ENCODE data around the gene QDPR. TPM values are rescaled to one million over a fixed set of nuclear protein-coding genes. Genes with fewer than 3 reads are reported as not detected.

QDPR gene
- polyA plus RNA-seq, 1 donor (not counting 4 experiments of a cell fraction or from before 2014, with no cell fraction given) = 65.6 TPM

GRCh38 chr4:17477774-17478472, 34.0 kb downstream of the QDPR start:
- Histone ChIP-seq H2AFZ (ENCODE audit: control insufficient read depth, low read length) (no peak overlapping the region), H3K4me2 (ENCODE audit: control insufficient read depth, extremely low read depth, insufficient read depth, low read depth, low read length) (no peak overlapping the region), H4K20me1 (ENCODE audit: control insufficient read depth, extremely low read depth, insufficient read depth, low read length) (no peaks in the 10 kb centered on the region), H3K4me1 (ENCODE audit: control insufficient read depth, extremely low read depth, insufficient read depth, low read length) (no peaks in the 10 kb centered on the region), H3K27me3 (ENCODE audit: control insufficient read depth, extremely low read depth, insufficient read depth, low read length) (no peaks in the 10 kb centered on the region), H3K4me3 (ENCODE audit: control insufficient read depth in 2 of 3, extremely low read depth in 1 of 3, insufficient read depth in 2 of 3, low read depth in 1 of 3, low read length in 3 of 3) (no peak overlapping the region), H3K9me3 (ENCODE audit: control insufficient read depth, low read depth, low read length) (no peaks in the 10 kb centered on the region), H3K27ac (ENCODE audit: control insufficient read depth, insufficient read depth, low read length) (no peak overlapping the region), H3K9me1 (ENCODE audit: control insufficient read depth, extremely low read depth, insufficient read depth, low read length) (no peaks in the 10 kb centered on the region), H3K79me2 (ENCODE audit: control insufficient read depth, insufficient read depth, low read length) (no peaks in the 10 kb centered on the region), H3K9ac (ENCODE audit: control insufficient read depth, extremely low read depth, insufficient read depth, low read length) (no peak overlapping the region), H3K36me3 (ENCODE audit: control insufficient read depth in 2 of 2, extremely low read depth in 1 of 2, insufficient read depth in 2 of 2, low read length in 2 of 2) (no peaks in the 10 kb centered on the region)
- DNase-seq (ENCODE audit: low read depth, low spot score) (no peak), FAIRE-seq (no peak)
- TF ChIP-seq, protein P1, sequence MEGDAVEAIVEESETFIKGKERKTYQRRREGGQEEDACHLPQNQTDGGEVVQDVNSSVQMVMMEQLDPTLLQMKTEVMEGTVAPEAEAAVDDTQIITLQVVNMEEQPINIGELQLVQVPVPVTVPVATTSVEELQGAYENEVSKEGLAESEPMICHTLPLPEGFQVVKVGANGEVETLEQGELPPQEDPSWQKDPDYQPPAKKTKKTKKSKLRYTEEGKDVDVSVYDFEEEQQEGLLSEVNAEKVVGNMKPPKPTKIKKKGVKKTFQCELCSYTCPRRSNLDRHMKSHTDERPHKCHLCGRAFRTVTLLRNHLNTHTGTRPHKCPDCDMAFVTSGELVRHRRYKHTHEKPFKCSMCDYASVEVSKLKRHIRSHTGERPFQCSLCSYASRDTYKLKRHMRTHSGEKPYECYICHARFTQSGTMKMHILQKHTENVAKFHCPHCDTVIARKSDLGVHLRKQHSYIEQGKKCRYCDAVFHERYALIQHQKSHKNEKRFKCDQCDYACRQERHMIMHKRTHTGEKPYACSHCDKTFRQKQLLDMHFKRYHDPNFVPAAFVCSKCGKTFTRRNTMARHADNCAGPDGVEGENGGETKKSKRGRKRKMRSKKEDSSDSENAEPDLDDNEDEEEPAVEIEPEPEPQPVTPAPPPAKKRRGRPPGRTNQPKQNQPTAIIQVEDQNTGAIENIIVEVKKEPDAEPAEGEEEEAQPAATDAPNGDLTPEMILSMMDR (optimal IDR thresholded peaks at IDR 0.05 in 1 of 3, IDR thresholded peaks at IDR 0.05 in 1 of 3, conservative IDR thresholded peaks at IDR 0.05 in 1 of 3; ENCODE audit: extremely low read depth in 1 of 3, insufficient read depth in 2 of 3, low read length in 3 of 3) = no peak
- no peak for TF ChIP-seq EZH2 (IDR thresholded peaks at IDR 0.05; ENCODE audit: low read length)
- dilution Hi-C loops (cut with MboI; ENCODE audit: extremely low pct_ligation_motif_present, low sequenced_read_pairs) = no loop called here

- no peaks in the 10 kb centered on the region for H4K20me1 ChIP-seq (ENCODE audit: control insufficient read depth, extremely low read depth, insufficient read depth, low read length)
- H3K79me2 ChIP-seq (ENCODE audit: control insufficient read depth, insufficient read depth, low read length) = no peaks in the 10 kb centered on the region
- H3K9me3 ChIP-seq (ENCODE audit: control insufficient read depth, low read depth, low read length) = no peaks in the 10 kb centered on the region
- H3K27ac ChIP-seq (ENCODE audit: control insufficient read depth, insufficient read depth, low read length) = no peak overlapping the region
- H3K4me2 ChIP-seq (ENCODE audit: control insufficient read depth, extremely low read depth, insufficient read depth, low read depth, low read length) = no peak overlapping the region
- H3K27me3 ChIP-seq (ENCODE audit: control insufficient read depth, extremely low read depth, insufficient read depth, low read length) = no peaks in the 10 kb centered on the region
- FAIRE-seq = no peak
- no peak overlapping the region for H3K4me3 ChIP-seq (ENCODE audit: control insufficient read depth in 2 of 3, extremely low read depth in 1 of 3, insufficient read depth in 2 of 3, low read depth in 1 of 3, low read length in 3 of 3)
- no peak for TF ChIP-seq EZH2 (IDR thresholded peaks at IDR 0.05; ENCODE audit: low read length)
- TF ChIP-seq, protein P1 (optimal IDR thresholded peaks at IDR 0.05 in 1 of 3, IDR thresholded peaks at IDR 0.05 in 1 of 3, conservative IDR thresholded peaks at IDR 0.05 in 1 of 3; ENCODE audit: extremely low read depth in 1 of 3, insufficient read depth in 2 of 3, low read length in 3 of 3) = no peak
- H2AFZ ChIP-seq (ENCODE audit: control insufficient read depth, low read length) = no peak overlapping the region
- no peaks in the 10 kb centered on the region for H3K36me3 ChIP-seq (ENCODE audit: control insufficient read depth in 2 of 2, extremely low read depth in 1 of 2, insufficient read depth in 2 of 2, low read length in 2 of 2)
- H3K9me1 ChIP-seq (ENCODE audit: control insufficient read depth, extremely low read depth, insufficient read depth, low read length) = no peaks in the 10 kb centered on the region
- H3K9ac ChIP-seq (ENCODE audit: control insufficient read depth, extremely low read depth, insufficient read depth, low read length) = no peak overlapping the region
- dilution Hi-C loops (cut with MboI; ENCODE audit: extremely low pct_ligation_motif_present, low sequenced_read_pairs) = no loop called here
- no peaks in the 10 kb centered on the region for H3K4me1 ChIP-seq (ENCODE audit: control insufficient read depth, extremely low read depth, insufficient read depth, low read length)
- DNase-seq (ENCODE audit: low read depth, low spot score) = no peak
Measured at GRCh38 chr4:17476853-17477252, 35.0 kb downstream of the QDPR start.
